Sigmoid colon (tissue), 7 donors: Measurements from ENCODE around the gene SCN1B. TPM values are rescaled to one million over a fixed set of nuclear protein-coding genes. Genes with fewer than 3 reads are reported as not detected.
"Not testable (repeated sequence)": the region's sequence is repeated elsewhere in the genome, so short reads cannot be mapped to it uniquely, and the experiment has no call there.

ENCODE experiments used
- DNase-seq: peaks from one replicate; pipeline ENCODE4 v3.0.0-alpha.2; 2019
- H3K27ac ChIP-seq, 4 donors: fragments of 200-600 bp; sonication (generic); one replicate each; pipeline ENCODE4 v1.5.1; 2016 to 2019; ENCODE audit warnings: mild to moderate bottlenecking in 1 of 4
- H3K27me3 ChIP-seq, 3 donors: fragments of 200-600 bp; sonication (generic); one replicate each; pipeline ENCODE4 v1.5.1; 2019; ENCODE audit warnings: mild to moderate bottlenecking in 1 of 3
- H3K36me3 ChIP-seq, 4 donors: fragments of 200-600 bp; sonication (generic); one replicate each; pipeline ENCODE4 v1.5.1; 2016 to 2019
- H3K4me1 ChIP-seq, 4 donors: fragments of 200-600 bp; sonication (generic); one replicate each; pipeline ENCODE4 v1.5.1; 2017 to 2019
- H3K4me3 ChIP-seq, 4 donors: fragments of 200-600 bp; sonication (generic); one replicate each; pipeline ENCODE4 v1.5.1; 2017 to 2019; ENCODE audit warnings: mild to moderate bottlenecking in 2 of 4, moderate library complexity in 1 of 4
- H3K9me3 ChIP-seq, 4 donors: fragments of 200-600 bp in 3 of 4; sonication (generic) in 3 of 4; one replicate each; pipeline versions ENCODE4 v1.5.1 to v1.6.1; 2013 to 2019
- EP300 ChIP-seq, 4 donors: sonication (generic); formaldehyde crosslinking; IDR thresholded peaks; one replicate each; pipeline ENCODE4 v1.6.1; 2017; ENCODE audit warnings: antibody characterized with exemption in 4 of 4
- POLR2A ChIP-seq, 2 donors: fragments of 450-650 bp; IDR thresholded peaks; one replicate each; pipeline ENCODE4 v1.6.1; 2016; ENCODE audit warnings: antibody characterized with exemption in 2 of 2, mild to moderate bottlenecking in 2 of 2, moderate library complexity in 2 of 2
- POLR2AphosphoS5 ChIP-seq, 4 donors: sonication (generic); formaldehyde crosslinking; IDR thresholded peaks; one replicate each; pipeline ENCODE4 v1.6.1; 2017; ENCODE audit warnings: antibody characterized with exemption in 4 of 4
- WGBS, 2 donors: extraction: QIAGEN DNeasy Blood & Tissue Kit; methylation state at CpG; one replicate each; pipeline ENCODE4 v1.1.7; 2013; 5-methylcytosine and 5-hydroxymethylcytosine counted together
- intact Hi-C: fragments of 100-400 bp; cut with DNase I; formaldehyde crosslinking; loops from one replicate; pipeline ENCODE4 v1.15.1; 2023
- polyA plus RNA-seq, 3 donors: library from polyadenylated mRNA; stranded (reverse); fragments of 200-250 nt; gene quantifications; one replicate each; pipeline ENCODE4 v1.2.3, GENCODE V29; 2013
- total RNA-seq, 4 donors: library from RNA; depleted of rRNA; stranded (reverse); fragments of >200 nt; gene quantifications; one replicate each; pipeline ENCODE4 v1.1.0, GENCODE V29; 2016
- TF ChIP-seq, protein P1 (sequence below), 4 experiments: fragments of 450-650 bp in 3 of 4; fragments of 200-600 bp in 1 of 4; IDR thresholded peaks; one replicate each; pipeline ENCODE4 v1.5.1; 2016 to 2019; ENCODE audit warnings: antibody characterized with exemption in 4 of 4, mild to moderate bottlenecking in 3 of 4, moderate library complexity in 2 of 4
- donor health status: healthy with polysubstance abuse.
- donor health status: Bipolar disorder and iron deficiency.
- donor health status: healthy.

SCN1B gene
- total and polyA plus RNA-seq, 7 donors = 3.0 to 10.0 (median 5.7) TPM

DNA sequence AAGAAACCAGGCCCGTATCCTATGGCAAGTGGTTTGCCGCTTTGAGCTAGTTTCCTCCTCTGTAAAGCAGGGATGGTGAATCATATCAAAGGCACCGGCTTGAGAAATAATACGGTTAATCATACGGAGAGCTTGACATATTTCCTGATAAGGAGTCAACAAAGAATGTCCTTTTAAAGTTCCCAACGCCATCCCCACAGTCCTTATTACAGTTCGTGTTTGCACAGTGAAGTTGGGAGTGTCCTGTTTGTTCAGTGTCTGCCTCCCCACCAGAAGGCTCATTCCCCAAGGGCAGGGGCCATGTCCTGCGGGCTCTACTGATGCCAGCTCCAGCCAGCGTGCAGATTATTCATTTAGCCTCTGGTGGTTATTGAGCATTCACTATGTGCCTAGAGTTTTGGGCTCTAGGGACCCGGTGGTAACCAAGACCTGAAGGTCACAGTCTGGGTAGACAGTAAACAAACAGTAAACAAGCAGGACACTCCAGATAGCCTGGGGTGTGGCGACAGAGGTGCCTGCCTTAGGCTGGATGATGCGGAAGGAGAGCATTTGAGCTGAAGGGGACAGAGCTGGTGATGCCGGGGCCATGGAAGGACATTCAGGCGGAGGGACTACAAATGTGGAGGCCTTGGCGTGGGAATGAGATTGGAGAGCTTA, 23.8 kb upstream of the SCN1B start:
- 19 to 73% methylated on average over 15 of the region's 15 CpGs for WGBS, 2 donors
- peaks cover 0 to 36% (median 25%) of the 10 kb centered on the region in 4 donors for H3K4me1 ChIP-seq
- no peak for DNase-seq

DNA sequence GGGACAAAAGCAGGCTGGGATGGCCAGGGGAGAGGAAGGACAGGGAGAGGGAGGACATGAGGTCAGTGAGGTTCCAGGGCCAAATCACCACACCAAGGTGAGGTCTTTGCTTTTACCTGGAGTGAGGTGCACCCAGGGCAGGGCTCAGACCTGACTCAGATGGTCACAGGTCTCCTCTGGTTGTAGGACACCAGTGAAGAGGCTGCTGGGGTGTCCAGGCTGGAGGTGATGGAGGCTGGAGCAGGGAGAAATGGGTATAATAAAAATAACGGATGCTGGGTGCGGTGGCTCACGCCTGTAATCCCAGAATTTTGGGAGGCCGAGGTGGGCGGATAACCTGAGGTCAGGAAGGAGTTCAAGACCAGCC, 23.3 kb upstream of the SCN1B start:
- H3K27me3 ChIP-seq = no peaks in the 10 kb centered on the region
- H3K27ac ChIP-seq = peak overlapping the region in 3 of 4 donors; percentile 12 to 37 (median 18)
- intact Hi-C loops = no loop called here
- DNase-seq = no peak
- WGBS, 2 donors = 16 to 76% methylated on average over 5 of the region's 5 CpGs
- TF ChIP-seq, protein P1, sequence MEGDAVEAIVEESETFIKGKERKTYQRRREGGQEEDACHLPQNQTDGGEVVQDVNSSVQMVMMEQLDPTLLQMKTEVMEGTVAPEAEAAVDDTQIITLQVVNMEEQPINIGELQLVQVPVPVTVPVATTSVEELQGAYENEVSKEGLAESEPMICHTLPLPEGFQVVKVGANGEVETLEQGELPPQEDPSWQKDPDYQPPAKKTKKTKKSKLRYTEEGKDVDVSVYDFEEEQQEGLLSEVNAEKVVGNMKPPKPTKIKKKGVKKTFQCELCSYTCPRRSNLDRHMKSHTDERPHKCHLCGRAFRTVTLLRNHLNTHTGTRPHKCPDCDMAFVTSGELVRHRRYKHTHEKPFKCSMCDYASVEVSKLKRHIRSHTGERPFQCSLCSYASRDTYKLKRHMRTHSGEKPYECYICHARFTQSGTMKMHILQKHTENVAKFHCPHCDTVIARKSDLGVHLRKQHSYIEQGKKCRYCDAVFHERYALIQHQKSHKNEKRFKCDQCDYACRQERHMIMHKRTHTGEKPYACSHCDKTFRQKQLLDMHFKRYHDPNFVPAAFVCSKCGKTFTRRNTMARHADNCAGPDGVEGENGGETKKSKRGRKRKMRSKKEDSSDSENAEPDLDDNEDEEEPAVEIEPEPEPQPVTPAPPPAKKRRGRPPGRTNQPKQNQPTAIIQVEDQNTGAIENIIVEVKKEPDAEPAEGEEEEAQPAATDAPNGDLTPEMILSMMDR (IDR thresholded peaks at IDR 0.05) = no peak
- no peak for TF ChIP-seq EP300 (IDR thresholded peaks at IDR 0.05)
- no peak for TF ChIP-seq POLR2A (IDR thresholded peaks at IDR 0.05)
- no peak for TF ChIP-seq POLR2AphosphoS5 (IDR thresholded peaks at IDR 0.05)
- H3K4me3 ChIP-seq = no peak overlapping the region
- H3K36me3 ChIP-seq = peaks cover 6 to 41% (median 21%) of the 10 kb centered on the region in 4 donors
- peaks cover 0 to 31% (median 20%) of the 10 kb centered on the region in 4 donors for H3K4me1 ChIP-seq
- H3K9me3 ChIP-seq = no peaks in the 10 kb centered on the region

More for the DNA sequence above, 23.8 kb upstream of the SCN1B start:
- Histone ChIP-seq H3K4me3 (no peak overlapping the region), H3K36me3 (peaks cover 6 to 36% (median 20%) of the 10 kb centered on the region in 4 donors), H3K27me3 (no peaks in the 10 kb centered on the region), H3K27ac (peak overlapping the region in 3 of 4 donors; percentile 12 to 37 (median 29)), H3K9me3 (no peaks in the 10 kb centered on the region)
- intact Hi-C loops = no loop called here
- TF ChIP-seq, protein P1 (IDR thresholded peaks at IDR 0.05) = no peak
- TF ChIP-seq POLR2A (IDR thresholded peaks at IDR 0.05) (peak in 1 of 2 donors; percentile 20), POLR2AphosphoS5 (IDR thresholded peaks at IDR 0.05) (no peak)

DNA sequence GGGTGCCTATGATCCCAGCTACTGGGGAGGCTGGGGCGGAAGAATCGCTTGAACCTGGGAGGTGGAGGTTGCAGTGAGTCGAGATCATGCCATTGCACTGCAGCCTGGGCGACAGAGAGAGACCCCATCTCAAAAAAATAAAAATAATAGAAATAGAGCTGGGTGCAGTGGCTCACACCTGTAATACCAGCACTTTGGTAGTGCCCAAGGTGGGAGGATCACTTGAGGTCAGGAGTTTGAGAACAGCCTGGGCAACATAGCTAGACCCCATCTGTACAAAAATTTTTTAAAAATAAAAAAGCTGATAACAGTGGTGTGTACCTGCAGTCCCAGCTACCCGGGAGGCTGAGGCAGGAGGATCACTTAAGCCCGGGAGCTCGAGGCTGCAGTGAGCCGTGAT, 22.8 kb upstream of the SCN1B start:
- H3K27ac ChIP-seq, H3K9me3 ChIP-seq, DNase-seq, intact Hi-C loops, H3K27me3 ChIP-seq, H3K4me3 ChIP-seq: not testable (repeated sequence)
- 94 to 96% methylated on average over 8 of the region's 8 CpGs for WGBS, 2 donors
- peaks cover 6 to 45% (median 21%) of the 10 kb centered on the region in 4 donors for H3K36me3 ChIP-seq
- peaks cover 0 to 28% (median 19%) of the 10 kb centered on the region in 4 donors for H3K4me1 ChIP-seq

DNA sequence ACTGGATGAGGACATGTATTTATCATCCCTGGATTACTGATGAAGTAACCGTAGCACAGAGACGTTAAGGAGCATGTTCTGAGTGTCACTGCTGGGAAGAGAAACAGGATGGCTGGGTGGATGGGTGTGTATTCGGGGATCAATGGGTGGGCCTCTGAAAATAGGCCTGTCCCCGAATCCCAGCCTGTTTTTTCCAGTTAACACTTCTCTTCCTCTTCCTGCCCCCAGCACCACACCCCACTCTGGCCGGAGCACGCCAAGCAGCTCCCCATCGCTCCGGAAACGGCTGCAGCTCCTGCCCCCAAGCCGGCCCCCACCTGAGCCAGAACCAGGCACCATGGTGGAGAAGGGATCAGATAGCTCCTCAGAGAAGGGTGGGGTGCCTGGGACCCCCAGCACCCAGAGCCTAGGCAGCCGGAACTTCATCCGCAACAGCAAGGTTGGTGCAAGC, 21.4 kb upstream of the SCN1B start:
- Histone ChIP-seq H3K27ac (peak overlapping the region in 3 of 4 donors; percentile 6 to 53 (median 25)), H3K4me1 (peaks cover 0 to 26% (median 16%) of the 10 kb centered on the region in 4 donors)
- TF ChIP-seq POLR2A (IDR thresholded peaks at IDR 0.05) (no peak), POLR2AphosphoS5 (IDR thresholded peaks at IDR 0.05) (peak in 2 of 4 donors; percentile 13 to 29), EP300 (IDR thresholded peaks at IDR 0.05) (peak in 1 of 4 donors; percentile 58)
- TF ChIP-seq, protein P1 (IDR thresholded peaks at IDR 0.05) = no peak

DNA sequence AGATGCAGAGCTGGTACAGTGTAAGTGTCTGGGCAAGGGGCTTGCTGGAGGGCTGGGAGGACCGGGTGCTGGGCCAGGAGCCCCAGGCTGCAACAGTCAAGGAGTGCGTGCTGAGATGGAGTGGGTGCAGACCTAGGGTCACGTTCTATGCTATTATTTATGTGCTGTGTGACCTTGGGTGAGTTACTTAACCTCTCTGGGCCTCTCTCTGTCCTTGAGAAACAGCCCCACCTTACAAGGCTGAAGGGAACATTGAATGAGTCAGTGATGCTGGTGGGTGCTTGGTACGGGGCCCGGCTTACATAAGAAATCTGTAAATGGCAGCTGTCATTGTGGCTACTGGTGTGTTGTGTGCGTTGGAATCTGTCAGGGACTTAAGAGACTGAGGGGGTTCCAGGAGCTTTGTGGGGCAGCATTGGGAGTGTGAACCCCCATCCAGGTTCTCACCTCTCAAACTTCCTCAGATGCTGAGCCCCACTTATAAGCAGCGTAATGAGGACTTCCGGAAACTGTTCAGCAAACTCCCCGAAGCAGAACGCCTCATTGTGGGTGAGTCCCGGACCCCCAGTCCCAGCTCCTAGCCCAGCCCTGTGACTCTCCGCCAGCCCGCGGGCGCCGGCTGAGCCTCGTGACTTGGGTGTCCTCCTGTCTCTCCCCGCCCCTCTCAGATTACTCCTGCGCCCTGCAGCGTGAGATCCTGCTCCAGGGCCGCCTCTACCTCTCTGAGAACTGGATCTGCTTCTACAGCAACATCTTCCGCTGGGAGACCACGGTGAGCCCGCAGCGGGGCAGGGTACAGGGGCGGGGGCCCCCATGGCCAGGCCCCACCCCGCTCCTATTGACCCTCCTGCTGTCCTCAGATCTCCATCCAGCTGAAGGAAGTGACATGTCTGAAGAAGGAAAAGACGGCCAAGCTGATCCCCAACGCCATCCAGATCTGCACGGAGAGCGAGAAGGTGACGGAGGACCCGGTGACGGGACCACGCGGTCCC, 20.6 kb upstream of the SCN1B start:
- Histone ChIP-seq H3K36me3 (peaks cover 13 to 57% (median 24%) of the 10 kb centered on the region in 4 donors), H3K27ac (peak overlapping the region in 2 of 4 donors; percentile 1 to 53)
- 86 to 91% methylated on average over 36 of the region's 36 CpGs for WGBS, 2 donors

More for the DNA sequence above, 21.4 kb upstream of the SCN1B start:
- intact Hi-C loops = no loop called here
- H3K36me3 ChIP-seq = peaks cover 8 to 49% (median 21%) of the 10 kb centered on the region in 4 donors
- WGBS, 2 donors = 83 to 87% methylated on average over 12 of the region's 12 CpGs
- H3K9me3 ChIP-seq = no peaks in the 10 kb centered on the region
- H3K27me3 ChIP-seq = no peaks in the 10 kb centered on the region
- no peak overlapping the region for H3K4me3 ChIP-seq
- DNase-seq = peak; percentile 65

More for the DNA sequence above, 20.6 kb upstream of the SCN1B start:
- intact Hi-C loops = no loop called here
- no peaks in the 10 kb centered on the region for H3K27me3 ChIP-seq
- peaks cover 0 to 18% (median 12%) of the 10 kb centered on the region in 4 donors for H3K4me1 ChIP-seq
- H3K9me3 ChIP-seq = no peaks in the 10 kb centered on the region
- H3K4me3 ChIP-seq = no peak overlapping the region
- no peak for TF ChIP-seq POLR2A (IDR thresholded peaks at IDR 0.05)
- no peak for TF ChIP-seq EP300 (IDR thresholded peaks at IDR 0.05)
- DNase-seq = peak; percentile 59
